MCF 10A (cell line): Measurements from ENCODE around the gene OR13C8. TPM values are rescaled to one million over a fixed set of nuclear protein-coding genes. Genes with fewer than 3 reads are reported as not detected.
"Not testable (repeated sequence)": the region's sequence is repeated elsewhere in the genome, so short reads cannot be mapped to it uniquely, and the experiment has no call there.

ENCODE experiments used
- BruUV-seq: library from RNA; stranded (reverse); fragments of 400-500 nt; replicated peaks from 2 replicates; lab custom pipeline; 2021; lab: Mats Ljungman, UMichigan
- CTCF ChIA-PET: fragments of 300-600 bp; sonication (Branson Sonifier 250); formaldehyde crosslinking; extraction: SDS; loops from one replicate; lab custom pipeline; 2021; ENCODE audit warnings: antibody characterized with exemption, inconsistent platforms; lab: Yijun Ruan, JAX
- POLR2A ChIA-PET: fragments of 300-600, 350-650 bp; sonication (Branson Sonifier 250); formaldehyde crosslinking; extraction: SDS; loops from one replicate; lab custom pipeline; 2020; ENCODE audit warnings: antibody characterized with exemption, inconsistent platforms; lab: Yijun Ruan, JAX
- DNase-seq: peaks from one replicate; pipeline ENCODE4 v3.0.0-alpha.2; 2018; ENCODE audit not compliant: unreplicated experiment
- H3K27ac Mint-ChIP-seq: one replicate; pipeline ENCODE4 v1.8.0; 2022; ENCODE audit warnings: mild to moderate bottlenecking, low read depth, mixed read lengths; ENCODE audit not compliant: unreplicated experiment
- H3K27me3 Mint-ChIP-seq: one replicate; pipeline ENCODE4 v1.8.0; 2022; ENCODE audit warnings: mixed read lengths; ENCODE audit not compliant: insufficient read depth, unreplicated experiment
- H3K36me3 Mint-ChIP-seq: one replicate; pipeline ENCODE4 v1.8.0; 2022; ENCODE audit warnings: mild to moderate bottlenecking, moderate library complexity, mixed read lengths; ENCODE audit not compliant: insufficient read depth, unreplicated experiment
- H3K4me1 Mint-ChIP-seq: one replicate; pipeline ENCODE4 v1.8.0; 2022; ENCODE audit warnings: mixed read lengths; ENCODE audit not compliant: insufficient read depth, unreplicated experiment
- H3K4me3 Mint-ChIP-seq: one replicate; pipeline ENCODE4 v1.8.0; 2022; ENCODE audit warnings: mild to moderate bottlenecking, moderate library complexity, mixed read lengths; ENCODE audit not compliant: unreplicated experiment
- H3K9me3 Mint-ChIP-seq: one replicate; pipeline ENCODE4 v1.8.0; 2022; ENCODE audit warnings: mixed read lengths; ENCODE audit not compliant: unreplicated experiment
- CTCF ChIP-seq: fragments of 200-600 bp; IDR thresholded peaks from one replicate; pipeline ENCODE4 v1.8.0; 2022; ENCODE audit warnings: antibody characterized with exemption, mild to moderate bottlenecking; ENCODE audit not compliant: unreplicated experiment
- intact Hi-C: fragments of 100-400 bp; cut with micrococcal nuclease; formaldehyde crosslinking; loops from 2 replicates; pipeline ENCODE4 v1.14.1; 2022
- total RNA-seq: library from RNA; stranded (reverse); gene quantifications from 2 replicates; pipeline ENCODE4 v1.2.3, GENCODE V29; 2022

Gene OR13C8
- total RNA-seq, 1 experiment from 2014 or later = not detected

- Mint-ChIP-seq H3K4me1 (no peaks in the 10 kb centered on the region), H3K36me3 (no peaks in the 10 kb centered on the region), H3K27me3 (no peaks in the 10 kb centered on the region), H3K27ac (no peak overlapping the region), H3K4me3 (no peak overlapping the region), H3K9me3 (peaks cover 16% of the 10 kb centered on the region)
- peak; percentile 4 for DNase-seq
- intact Hi-C loops = no loop called here
- TF ChIP-seq CTCF = no peak
- no TSS peak for BruUV-seq
- ChIA-PET CTCF (no interaction called here), POLR2A (no interaction called here)
Measured at GRCh38 chr9:104577263-104577662, 8.3 kb downstream of the OR13C8 start.

GRCh38 chr9:104580562-104580961 lies 11.6 kb downstream of the OR13C8 start:
- BruUV-seq = no TSS peak
- H3K4me3 Mint-ChIP-seq = no peak overlapping the region
- H3K27me3 Mint-ChIP-seq = no peaks in the 10 kb centered on the region
- ChIA-PET POLR2A (no interaction called here), CTCF (interaction anchor here (0.6 kb wide), 1 partner anchor 115 kb away, joined by 4 read pairs; no protein-coding TSS in a partner anchor)
- no peak for TF ChIP-seq CTCF
- no peaks in the 10 kb centered on the region for H3K36me3 Mint-ChIP-seq
- H3K4me1 Mint-ChIP-seq = no peaks in the 10 kb centered on the region
- intact Hi-C loops = no loop called here
- no peaks in the 10 kb centered on the region for H3K9me3 Mint-ChIP-seq
- DNase-seq = no peak
- no peak overlapping the region for H3K27ac Mint-ChIP-seq

- no peak overlapping the region for H3K4me3 Mint-ChIP-seq
- DNase-seq = peak; percentile 63
- POLR2A ChIA-PET = no interaction called here
- no peaks in the 10 kb centered on the region for H3K36me3 Mint-ChIP-seq
- H3K27ac Mint-ChIP-seq = no peak overlapping the region
- no peaks in the 10 kb centered on the region for H3K9me3 Mint-ChIP-seq
- no peaks in the 10 kb centered on the region for H3K4me1 Mint-ChIP-seq
- CTCF ChIA-PET = interaction anchor here (0.8 kb wide), 1 partner anchor 11 kb away, joined by 3 read pairs; no protein-coding TSS in a partner anchor
- no peak for TF ChIP-seq CTCF
- BruUV-seq = no TSS peak
- H3K27me3 Mint-ChIP-seq = no peaks in the 10 kb centered on the region
- intact Hi-C loops = no loop called here
Measured at GRCh38 chr9:104586496-104587180, 17.7 kb downstream of the OR13C8 start.

- Mint-ChIP-seq H3K36me3 (no peaks in the 10 kb centered on the region), H3K27ac (no peak overlapping the region), H3K4me1 (no peaks in the 10 kb centered on the region), H3K4me3 (no peak overlapping the region), H3K27me3 (no peaks in the 10 kb centered on the region), H3K9me3 (peaks cover 13% of the 10 kb centered on the region)
- no peak for TF ChIP-seq CTCF
- POLR2A ChIA-PET = no interaction called here
- CTCF ChIA-PET = interaction anchor here (0.6 kb wide), 1 partner anchor 94 kb away, joined by 3 read pairs; no protein-coding TSS in a partner anchor
- intact Hi-C loops = no loop called here
- DNase-seq = no peak
- BruUV-seq = no TSS peak
Measured at GRCh38 chr9:104589626-104590025, 20.7 kb downstream of the OR13C8 start.

GRCh38 chr9:104598749-104599148 lies 29.8 kb downstream of the OR13C8 start:
- H3K4me3 Mint-ChIP-seq, H3K27me3 Mint-ChIP-seq, intact Hi-C loops, BruUV-seq, CTCF ChIA-PET, H3K36me3 Mint-ChIP-seq, POLR2A ChIA-PET, H3K27ac Mint-ChIP-seq, H3K9me3 Mint-ChIP-seq, DNase-seq, H3K4me1 Mint-ChIP-seq: not testable (repeated sequence)

- BruUV-seq, H3K4me1 Mint-ChIP-seq, CTCF ChIA-PET, H3K4me3 Mint-ChIP-seq, POLR2A ChIA-PET, H3K27ac Mint-ChIP-seq, H3K36me3 Mint-ChIP-seq, H3K27me3 Mint-ChIP-seq, intact Hi-C loops, DNase-seq, H3K9me3 Mint-ChIP-seq: not testable (repeated sequence)
Measured at GRCh38 chr9:104599313-104599712, 30.3 kb downstream of the OR13C8 start, which contains the start of gene OR13C5. OR13C5 (minus strand) TSS chr9:104599413; CDS start chr9:104599413, 0 bp downstream.
